CD14-positive monocyte (primary cell): Measurements from ENCODE around the gene SLC1A1. TPM values are rescaled to one million over a fixed set of nuclear protein-coding genes. Genes with fewer than 3 reads are reported as not detected.

Experiments
- DNase-seq, 3 donors: peaks; one replicate each; pipeline ENCODE4 v3.0.0-alpha.2; 2011 to 2022
- H2AFZ ChIP-seq: 2 replicates; pipeline ENCODE4 v1.6.0; 2012; ENCODE audit warnings: mild to moderate bottlenecking, low read depth, low read length, inconsistent platforms; ENCODE audit not compliant: insufficient read depth, poor library complexity, severe bottlenecking
- H3K27ac ChIP-seq, 2 donors: 1 replicate in 1 of 2; 2 replicates in 1 of 2; pipeline ENCODE4 v1.5.1; 2012 to 2013; ENCODE audit warnings: low read length in 2 of 2, control low read depth in 1 of 2, inconsistent platforms in 1 of 2, low read depth in 1 of 2, mild to moderate bottlenecking in 1 of 2
- H3K27me3 ChIP-seq, 2 donors: one replicate each; pipeline versions ENCODE4 v1.6.0 to v1.6.1; 2011 to 2013; ENCODE audit warnings: low read length in 2 of 2; ENCODE audit not compliant: control insufficient read depth in 2 of 2, insufficient read depth in 2 of 2
- H3K36me3 ChIP-seq, 2 donors: replicated peaks in 1 of 2; 1 replicate in 1 of 2; 2 replicates in 1 of 2; pipeline versions ENCODE4 v1.5.1 to v1.6.1; 2012 to 2013; ENCODE audit warnings: low read length in 2 of 2, control low read depth in 1 of 2, inconsistent platforms in 1 of 2, mild to moderate bottlenecking in 1 of 2; ENCODE audit not compliant: insufficient read depth in 2 of 2, control insufficient read depth in 1 of 2
- H3K4me1 ChIP-seq, 2 donors: 1 replicate in 1 of 2; 2 replicates in 1 of 2; pipeline versions ENCODE4 v1.5.1 to v1.6.1; 2012 to 2013; ENCODE audit warnings: low read length in 2 of 2, control low read depth in 1 of 2, inconsistent platforms in 1 of 2, mild to moderate bottlenecking in 1 of 2, moderate library complexity in 1 of 2; ENCODE audit not compliant: insufficient read depth in 2 of 2, control insufficient read depth in 1 of 2
- H3K4me2 ChIP-seq: replicated peaks from 2 replicates; pipeline ENCODE3; 2012; ENCODE audit warnings: low read length, moderate library complexity, mild to moderate bottlenecking; ENCODE audit not compliant: poor library complexity, severe bottlenecking; ENCODE audit errors: extremely low read depth
- H3K4me3 ChIP-seq, 3 experiments: fragments of 200-600 bp in 1 of 3; sonication (generic) in 1 of 3; replicated peaks in 1 of 3; 1 replicate in 2 of 3; 2 replicates in 1 of 3; pipeline ENCODE4 v1.5.1; 2011 to 2013; ENCODE audit warnings: low read length in 3 of 3, mild to moderate bottlenecking in 3 of 3, control low read depth in 2 of 3, low read depth in 2 of 3, inconsistent platforms in 1 of 3, moderate library complexity in 1 of 3
- H3K79me2 ChIP-seq: 2 replicates; pipeline ENCODE4 v1.6.0; 2012; ENCODE audit warnings: mild to moderate bottlenecking, control low read depth, inconsistent platforms, low read length, moderate library complexity; ENCODE audit not compliant: insufficient read depth
- H3K9ac ChIP-seq: 2 replicates; pipeline ENCODE4 v1.6.0; 2017; ENCODE audit warnings: low read length, mild to moderate bottlenecking; ENCODE audit not compliant: insufficient read depth, poor library complexity, severe bottlenecking
- H3K9me3 ChIP-seq, 2 donors: replicated peaks in 1 of 2; 1 replicate in 1 of 2; 2 replicates in 1 of 2; pipeline versions ENCODE4 v1.5.1 to v1.6.1; 2012 to 2013; ENCODE audit warnings: low read length in 2 of 2, control low read depth in 1 of 2; ENCODE audit not compliant: control insufficient read depth in 1 of 2, insufficient read depth in 1 of 2
- H4K20me1 ChIP-seq: 2 replicates; pipeline ENCODE4 v1.6.0; 2012; ENCODE audit warnings: mild to moderate bottlenecking, low read length, control low read depth, moderate library complexity; ENCODE audit not compliant: insufficient read depth
- H3K27ac Mint-ChIP-seq, 7 donors: one replicate each; pipeline ENCODE4 v1.8.0; 2020; ENCODE audit warnings: mild to moderate bottlenecking in 7 of 7, mixed read lengths in 7 of 7, moderate library complexity in 6 of 7, inconsistent platforms in 2 of 7
- H3K27me3 Mint-ChIP-seq, 3 donors: one replicate each; pipeline ENCODE4 v1.8.0; 2021 to 2022; ENCODE audit warnings: low read depth in 3 of 3, mild to moderate bottlenecking in 3 of 3, mixed read lengths in 3 of 3, moderate library complexity in 3 of 3, inconsistent platforms in 1 of 3
- H3K36me3 Mint-ChIP-seq, 2 donors: one replicate each; pipeline ENCODE4 v1.8.0; 2020; ENCODE audit warnings: mixed read lengths in 2 of 2, inconsistent platforms in 1 of 2, mild to moderate bottlenecking in 1 of 2
- H3K4me1 Mint-ChIP-seq: one replicate; pipeline ENCODE4 v1.8.0; 2020; ENCODE audit warnings: mild to moderate bottlenecking, mixed read lengths
- H3K4me3 Mint-ChIP-seq, 2 donors: one replicate each; pipeline ENCODE4 v1.8.0; 2020; ENCODE audit warnings: mild to moderate bottlenecking in 2 of 2, mixed read lengths in 2 of 2, moderate library complexity in 1 of 2
- H3K9me3 Mint-ChIP-seq, 7 donors: one replicate each; pipeline ENCODE4 v1.8.0; 2020 to 2022; ENCODE audit warnings: mixed read lengths in 7 of 7, mild to moderate bottlenecking in 6 of 7, moderate library complexity in 6 of 7, inconsistent platforms in 2 of 7
- CTCF ChIP-seq: fragments of 200-600 bp; IDR thresholded peaks from one replicate; pipeline ENCODE4 v1.8.0; 2022; ENCODE audit warnings: antibody characterized with exemption, mild to moderate bottlenecking
- WGBS: methylation state at CpG from one replicate; pipeline ENCODE4 v1.1.5; 2013; ENCODE audit warnings: missing lambda C conversion rate; ENCODE audit not compliant: insufficient coverage; 5-methylcytosine and 5-hydroxymethylcytosine counted together
- intact Hi-C, 2 donors: fragments of 100-400 bp; cut with micrococcal nuclease; formaldehyde crosslinking; loops; one replicate each; pipeline versions ENCODE4 v1.15.0 to v1.15.1; 2023
- polyA plus RNA-seq, 3 donors: library from polyadenylated mRNA; depleted of rRNA in 1 of 3; unstranded in 2 of 3; stranded (reverse) in 1 of 3; fragments of 300-500 nt in 2 of 3; fragments of >200 nt in 1 of 3; fragmentation: Illumina TruSeq in 2 of 3; gene quantifications; 1 replicate in 2 of 3; 2 replicates in 1 of 3; pipeline ENCODE4 v1.2.3, GENCODE V29; 2012 to 2021

The SLC1A1 gene
- polyA plus RNA-seq, 3 donors: not detected

GRCh38 chr9:4615778-4616177 is 125.5 kb downstream of the SLC1A1 start:
- H3K9ac ChIP-seq: no peak overlapping the region
- no peak overlapping the region for H3K27ac ChIP-seq
- no peak for DNase-seq
- Mint-ChIP-seq H3K27me3 (peaks cover 2 to 13% (median 2%) of the 10 kb centered on the region in 3 donors), H3K9me3 (peaks cover 0 to 4% (median 0%) of the 10 kb centered on the region in 7 donors), H3K4me3 (no peak overlapping the region), H3K4me1 (peaks cover 5% of the 10 kb centered on the region), H3K27ac (no peak overlapping the region), H3K36me3 (no peaks in the 10 kb centered on the region)
- no peak overlapping the region for H2AFZ ChIP-seq
- no peaks in the 10 kb centered on the region for H3K79me2 ChIP-seq
- H3K9me3 ChIP-seq: no peaks in the 10 kb centered on the region
- no peaks in the 10 kb centered on the region for H3K4me1 ChIP-seq
- no peaks in the 10 kb centered on the region for H3K36me3 ChIP-seq
- WGBS: 88% methylated on average over 1 of the region's 5 CpGs
- H3K4me3 ChIP-seq: no peak overlapping the region
- intact Hi-C loops: no loop called here
- peaks cover 0 to 2% of the 10 kb centered on the region in 2 donors for H3K27me3 ChIP-seq
- TF ChIP-seq CTCF: no peak
- H4K20me1 ChIP-seq: no peaks in the 10 kb centered on the region
- H3K4me2 ChIP-seq: no peak overlapping the region

GRCh38 chr9:4617752-4618151 is 127.5 kb downstream of the SLC1A1 start:
- H2AFZ ChIP-seq: no peak overlapping the region
- Mint-ChIP-seq H3K27me3 (peaks cover 4 to 19% (median 6%) of the 10 kb centered on the region in 3 donors), H3K4me3 (no peak overlapping the region), H3K36me3 (no peaks in the 10 kb centered on the region), H3K27ac (peak overlapping the region in 1 of 7 donors; percentile 26), H3K9me3 (peaks cover 0 to 1% (median 0%) of the 10 kb centered on the region in 7 donors), H3K4me1 (peaks cover 5% of the 10 kb centered on the region)
- H3K27ac ChIP-seq: no peak overlapping the region
- no CpG with 5 or more reads among the region's 3 CpGs for WGBS
- no peaks in the 10 kb centered on the region for H4K20me1 ChIP-seq
- intact Hi-C loops: no loop called here
- no peak overlapping the region for H3K4me3 ChIP-seq
- H3K4me1 ChIP-seq: no peaks in the 10 kb centered on the region
- H3K4me2 ChIP-seq: no peak overlapping the region
- peaks cover 0 to 2% of the 10 kb centered on the region in 2 donors for H3K27me3 ChIP-seq
- H3K79me2 ChIP-seq: no peaks in the 10 kb centered on the region
- no peak for DNase-seq
- no peaks in the 10 kb centered on the region for H3K36me3 ChIP-seq
- no peak for TF ChIP-seq CTCF
- H3K9me3 ChIP-seq: no peaks in the 10 kb centered on the region
- no peak overlapping the region for H3K9ac ChIP-seq
